ENCODE measurements around the gene GPC3.

DNA sequence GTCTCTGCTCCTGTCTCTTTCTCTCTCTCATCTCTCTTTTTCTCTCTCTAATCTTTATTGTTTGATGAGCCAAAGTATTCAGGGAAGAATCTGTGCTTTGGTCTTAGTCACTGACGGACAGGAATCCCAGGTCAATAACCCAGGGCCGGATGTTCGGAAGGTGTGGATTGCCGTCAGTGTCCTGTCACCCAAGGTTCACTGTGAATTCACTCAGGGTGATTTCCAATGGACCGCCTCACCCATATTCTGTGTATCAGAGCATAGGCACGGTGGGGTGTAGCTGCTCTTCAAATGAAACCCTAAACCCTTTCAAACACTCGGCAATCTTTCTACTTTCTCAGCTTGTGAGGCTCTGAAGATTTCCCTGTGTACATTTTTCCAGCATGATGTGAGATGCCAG lies 425.5 kb downstream of the GPC3 start:
- no peak for TF ChIP-seq POLR2AphosphoS5 (IDR thresholded peaks at IDR 0.05; ENCODE audit: low read depth, low read length)
- no peak for TF ChIP-seq TAF1 (IDR thresholded peaks at IDR 0.05; ENCODE audit: borderline replicate concordance, low read depth, low read length)
- no peak for TF ChIP-seq POLR2A (IDR thresholded peaks at IDR 0.05; ENCODE audit: low read depth, low read length)
